NOMO-1 (cell line): ENCODE data around the gene SLC41A2.
"Not testable (repeated sequence)": the region's sequence is repeated elsewhere in the genome, so short reads cannot be mapped to it uniquely, and the experiment has no call there.

Experiments
- DNase-seq, 2 experiments: peaks; one replicate each; lab custom pipeline; 2025; ENCODE audit not compliant: unreplicated experiment in 2 of 2; lab: John Stamatoyannopoulos, UW

The SLC41A2 gene

DNA sequence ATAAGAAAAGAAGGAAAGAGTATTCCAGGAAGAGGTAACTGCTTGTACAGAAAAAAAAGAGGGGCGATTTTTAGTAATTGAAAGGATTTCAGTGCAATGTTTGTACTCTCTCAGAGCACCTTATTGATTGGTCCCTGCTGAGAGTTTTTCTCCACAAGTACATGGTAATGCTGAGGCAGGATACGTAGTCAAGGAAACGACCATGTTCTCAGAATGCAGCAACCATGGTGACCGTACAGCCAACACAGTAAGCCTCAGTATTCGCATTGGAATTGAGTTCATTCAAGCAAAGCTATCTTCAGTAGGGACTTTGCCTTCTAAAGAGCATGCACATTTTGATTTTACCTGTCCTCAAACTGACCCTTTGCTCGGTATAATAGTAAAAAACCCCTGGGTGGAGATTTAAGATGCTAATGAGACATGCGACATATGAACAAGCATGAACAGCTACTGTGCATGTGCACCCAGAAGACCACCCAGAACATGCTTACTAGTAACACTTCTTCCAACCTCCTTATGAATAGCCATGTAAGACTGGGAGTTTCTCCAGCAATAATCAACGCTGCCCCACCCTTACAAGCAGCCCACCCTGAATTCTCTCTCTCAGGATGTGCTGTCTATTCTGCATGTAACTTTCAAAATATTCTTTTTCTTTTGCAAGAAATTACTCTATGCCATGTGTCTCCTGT lies 6.2 kb upstream of the SLC41A2 start:
- DNase-seq, result no peak

DNA sequence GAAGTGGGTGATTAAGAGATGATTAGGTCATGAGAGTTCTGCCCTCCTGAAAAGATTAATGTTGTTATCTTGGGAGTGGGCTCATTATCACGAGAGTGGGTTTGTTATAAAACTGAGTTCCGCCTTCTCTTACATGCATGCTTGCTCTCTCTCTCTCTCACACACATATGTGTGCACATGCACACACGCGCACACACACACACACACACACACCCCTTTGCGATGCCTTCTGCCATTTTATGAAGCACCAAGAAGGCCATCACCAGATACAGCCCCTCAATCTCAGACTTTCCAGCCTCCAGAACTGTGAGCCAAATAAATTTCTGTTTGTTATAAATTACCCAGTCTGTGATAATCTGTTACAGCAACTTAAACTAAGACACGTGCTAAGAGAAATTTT lies 5.7 kb upstream of the SLC41A2 start:
- DNase-seq, result no peak

DNA sequence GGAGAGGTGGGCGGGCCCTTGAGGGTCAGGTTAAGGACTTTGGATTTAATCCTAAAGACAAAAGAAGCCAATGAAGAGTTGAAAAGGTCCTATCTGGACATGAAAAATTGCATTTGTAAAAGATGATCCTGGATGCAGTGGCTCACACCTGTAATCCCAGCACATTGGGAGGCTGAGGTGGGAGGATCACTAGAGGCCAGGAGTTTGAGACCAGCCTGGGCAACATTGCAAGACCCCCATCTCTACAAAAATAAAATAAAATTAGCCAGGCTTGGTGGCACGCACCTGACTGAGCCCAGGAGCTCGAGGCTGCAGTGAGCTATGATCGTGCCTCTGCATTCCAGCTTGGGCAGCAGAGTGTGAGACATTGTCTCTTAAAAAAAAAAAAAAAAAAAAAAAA lies 2.4 kb upstream of the SLC41A2 start:
- no peak for DNase-seq

DNA sequence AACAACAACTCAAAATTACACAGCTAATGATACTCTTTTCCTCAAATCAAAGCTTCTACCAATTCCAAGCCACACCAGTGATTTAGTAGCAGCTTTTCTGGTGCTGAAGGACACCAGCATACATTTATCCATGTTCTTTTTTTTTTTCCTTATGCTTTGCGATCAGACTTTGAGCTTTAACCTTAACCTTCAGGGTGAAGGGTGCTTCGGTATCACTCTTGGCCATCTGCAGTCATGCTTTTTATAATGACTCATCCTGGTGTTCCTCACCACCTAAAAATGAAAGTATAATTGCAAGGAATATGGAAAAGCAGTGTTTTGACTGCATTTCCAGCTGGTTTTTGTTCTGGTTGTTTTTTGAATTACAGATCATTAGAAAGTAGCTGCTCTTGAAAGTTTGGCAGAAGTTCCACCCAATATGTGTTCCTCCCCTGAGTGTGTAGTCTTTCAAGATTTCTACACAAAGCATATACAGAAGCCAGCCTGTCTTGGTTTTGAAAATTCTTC lies 1.3 kb upstream of the SLC41A2 start:
- no peak for DNase-seq

DNA sequence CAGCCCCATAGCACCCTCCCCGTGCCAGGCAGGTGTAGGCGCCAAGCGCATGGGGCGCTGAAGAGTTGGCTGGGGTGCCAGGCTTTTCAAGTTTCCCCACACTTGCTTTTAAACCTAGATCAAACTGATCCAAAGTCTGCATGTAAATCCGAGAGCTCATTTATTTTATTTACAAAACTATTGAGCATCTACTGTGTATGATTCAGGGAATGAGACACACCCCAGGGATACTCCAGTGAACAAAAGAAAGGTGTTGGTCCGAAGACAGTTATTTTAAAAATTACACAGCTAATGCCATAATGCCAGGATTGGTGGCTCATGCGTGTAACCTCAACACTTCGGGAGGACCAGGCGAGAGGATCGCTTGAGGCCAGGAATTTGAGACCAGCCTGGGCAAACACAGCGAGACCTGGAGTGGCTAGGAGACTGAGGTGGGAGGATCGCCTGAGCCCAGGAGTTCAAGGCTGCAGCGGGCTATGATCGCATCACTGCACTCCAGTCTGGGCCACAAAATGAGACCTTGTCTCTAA lies 780 bp upstream of the SLC41A2 start:
- DNase-seq, result no peak

DNA sequence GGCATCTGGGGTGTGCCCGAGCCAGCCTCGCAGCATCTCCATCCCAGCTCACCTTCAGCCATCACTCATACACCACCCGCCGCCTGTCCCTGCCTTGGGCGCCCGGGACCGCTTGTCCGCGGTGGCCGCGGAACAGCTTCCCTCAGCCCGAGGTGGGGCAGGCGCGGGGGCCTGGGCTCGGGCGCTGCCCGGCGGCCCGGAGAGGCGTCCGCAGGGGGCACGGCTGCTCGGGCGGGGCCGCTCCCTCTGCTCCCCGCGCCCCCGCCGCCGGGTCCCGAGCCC lies 430 bp downstream of the SLC41A2 start:
- DNase-seq, result no peak

DNA sequence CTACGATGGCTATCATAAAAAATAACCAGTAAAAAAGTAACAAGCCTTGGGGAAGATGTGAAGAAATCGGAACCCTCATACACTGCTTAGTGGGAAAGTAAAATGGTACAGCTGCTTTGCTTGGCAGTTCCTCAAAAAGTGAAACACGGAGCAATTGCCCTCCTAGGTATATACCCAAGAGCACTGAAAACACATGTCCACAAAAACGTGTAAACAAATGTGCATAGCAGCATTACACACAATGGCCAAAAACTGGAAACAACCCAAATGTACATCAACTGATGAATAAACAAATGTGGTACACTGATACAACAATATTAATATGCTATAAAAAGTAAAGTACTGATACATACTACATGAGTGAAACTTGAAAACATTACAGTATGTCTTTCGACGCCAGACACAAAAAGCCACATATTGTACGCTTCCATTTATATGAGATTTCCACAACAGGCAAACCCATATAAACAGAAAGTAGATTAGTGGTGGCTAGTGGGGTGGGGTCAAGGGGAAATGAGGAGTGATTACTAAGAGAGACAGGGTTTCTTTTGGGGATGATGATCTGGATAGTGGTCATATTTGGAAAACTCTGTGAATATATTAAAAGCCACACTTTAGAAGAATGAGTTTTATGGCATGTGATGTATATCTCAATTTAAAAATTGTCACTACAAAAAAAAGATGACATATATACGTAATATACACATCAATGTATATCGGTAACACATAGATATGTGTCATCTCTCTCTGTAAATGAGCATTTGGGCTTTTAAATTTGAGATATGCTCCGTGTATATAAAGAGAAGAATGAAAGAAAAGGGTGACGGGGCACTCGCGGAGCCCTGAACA lies 996 bp downstream of the SLC41A2 start:
- DNase-seq, result no peak

DNA sequence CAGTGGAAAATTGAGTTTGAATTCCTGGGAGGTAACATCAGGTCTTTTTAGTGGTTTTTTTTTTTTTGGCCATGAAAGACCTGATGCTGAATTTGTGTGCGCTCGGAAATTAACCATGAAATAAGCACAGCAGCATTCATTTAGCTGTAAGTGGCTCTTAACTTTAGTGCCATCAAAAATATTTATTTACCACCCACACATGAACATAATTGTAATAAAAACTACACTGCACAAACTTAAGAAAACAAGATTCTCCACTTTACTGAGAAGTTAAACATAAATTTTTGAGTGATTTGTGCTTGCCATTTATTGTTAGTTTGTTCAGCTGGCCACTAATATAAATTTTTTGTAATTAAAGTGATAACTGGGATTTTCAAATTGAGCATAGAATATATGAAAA lies 2.4 kb downstream of the SLC41A2 start:
- no peak for DNase-seq

DNA sequence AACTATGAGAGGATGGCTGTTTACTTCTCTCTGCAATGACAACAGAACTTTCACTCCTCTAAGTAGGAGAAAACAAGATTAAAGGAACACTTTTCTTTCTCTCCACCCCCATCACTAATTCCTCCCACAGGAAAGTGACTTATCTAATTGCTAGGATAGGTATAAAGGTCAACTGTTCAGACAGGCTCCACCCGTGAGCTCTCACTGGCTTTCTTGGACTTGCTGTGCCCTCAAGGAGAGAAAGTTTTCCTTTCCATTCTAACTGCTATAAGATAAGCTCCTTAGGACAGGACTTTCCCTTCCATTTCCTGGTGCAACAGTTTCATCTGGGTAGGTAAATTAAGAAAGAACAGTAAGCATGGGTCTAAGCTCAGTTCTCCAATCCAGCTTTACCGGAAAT lies 4.8 kb downstream of the SLC41A2 start:
- no peak for DNase-seq

DNA sequence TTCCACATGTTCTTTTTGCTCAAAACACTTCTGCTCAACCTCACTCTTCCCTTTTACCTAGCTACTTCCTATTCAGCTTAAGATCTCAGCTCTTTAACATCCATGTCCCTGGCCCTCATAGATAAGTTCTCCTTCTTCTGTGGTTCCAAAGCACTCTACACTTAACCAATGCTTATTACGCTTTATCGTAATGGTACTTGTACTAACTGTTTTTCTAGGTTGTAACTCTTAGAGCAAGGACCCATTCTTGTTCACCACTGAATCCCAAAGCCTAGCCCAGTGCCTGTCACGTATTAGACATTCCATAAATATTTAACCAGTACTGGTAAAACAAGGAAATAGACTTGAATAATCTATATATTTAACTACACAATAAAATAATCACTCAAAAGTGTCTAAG lies 5.3 kb downstream of the SLC41A2 start:
- no peak for DNase-seq

DNA sequence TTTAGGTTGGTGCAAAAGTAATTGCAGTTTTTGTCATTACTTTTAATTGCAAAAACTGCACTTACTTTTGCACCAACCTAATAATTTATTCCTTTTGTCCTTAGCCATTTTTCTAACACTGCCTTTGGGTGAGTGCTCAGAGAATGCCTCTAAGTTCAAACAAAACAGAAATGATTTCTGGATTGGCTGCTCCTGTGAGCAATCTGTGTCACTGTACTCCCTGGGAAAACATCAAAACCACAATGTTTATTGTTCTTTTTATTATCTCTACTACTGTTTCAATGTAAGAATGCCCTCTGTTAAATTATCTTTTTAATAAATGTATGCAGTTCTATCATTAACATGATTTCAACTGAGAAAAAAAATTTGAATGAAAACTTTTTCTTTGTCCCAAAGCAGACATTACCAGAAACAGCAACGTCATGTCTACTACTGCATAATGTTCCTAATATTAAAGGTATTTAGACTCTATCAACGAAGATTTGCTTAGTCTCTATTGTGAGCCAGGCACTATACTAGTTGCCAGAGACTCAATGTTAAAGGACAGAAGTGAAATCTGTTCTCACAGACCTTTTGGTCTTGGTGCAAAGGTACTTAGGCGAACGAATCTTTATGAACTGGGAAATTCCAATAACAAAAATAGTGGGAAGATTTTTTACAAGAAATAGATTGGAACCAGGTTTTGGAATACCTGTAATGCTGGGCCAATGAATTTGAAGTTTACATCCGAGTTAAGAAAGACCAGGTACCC lies 6.2 kb downstream of the SLC41A2 start:
- no peak for DNase-seq

DNA sequence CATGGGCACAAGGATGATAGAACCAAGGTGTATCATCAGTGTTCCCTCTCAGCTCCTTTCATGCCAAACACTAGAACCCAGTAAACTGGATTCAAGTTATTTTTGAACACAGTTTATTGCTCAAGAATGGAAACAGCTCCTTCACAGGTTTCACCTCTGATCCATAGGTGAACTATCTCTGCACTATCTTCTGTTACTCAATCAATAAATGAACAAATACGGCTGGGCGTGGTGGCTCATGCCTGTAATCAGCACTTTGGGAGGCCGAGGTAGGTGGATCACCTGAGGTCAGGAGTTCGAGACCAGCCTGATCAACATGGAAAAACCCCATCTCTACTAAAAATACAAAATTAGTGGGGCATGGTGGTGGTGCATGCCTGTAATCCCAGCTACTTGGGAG lies 9.4 kb downstream of the SLC41A2 start:
- not testable (repeated sequence) for DNase-seq

DNA sequence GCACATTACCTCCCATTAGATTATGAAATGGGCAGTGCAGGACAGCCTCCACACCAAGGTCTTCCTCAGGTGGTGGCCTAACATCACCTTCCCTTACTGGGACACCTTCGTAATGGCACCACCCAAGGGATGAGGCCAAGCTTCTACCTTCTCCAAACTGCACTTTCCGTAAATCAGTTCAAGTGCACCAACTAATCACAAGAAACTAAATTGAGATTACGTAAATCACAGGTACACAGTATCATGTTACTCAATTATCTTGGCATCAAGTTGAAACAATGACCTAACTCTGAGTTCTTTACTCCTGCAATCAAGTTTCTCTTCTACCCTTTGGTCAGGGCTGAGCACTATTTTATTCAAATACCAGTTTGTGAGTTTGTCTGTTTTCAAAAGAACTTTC lies 13.8 kb downstream of the SLC41A2 start:
- DNase-seq, result no peak

DNA sequence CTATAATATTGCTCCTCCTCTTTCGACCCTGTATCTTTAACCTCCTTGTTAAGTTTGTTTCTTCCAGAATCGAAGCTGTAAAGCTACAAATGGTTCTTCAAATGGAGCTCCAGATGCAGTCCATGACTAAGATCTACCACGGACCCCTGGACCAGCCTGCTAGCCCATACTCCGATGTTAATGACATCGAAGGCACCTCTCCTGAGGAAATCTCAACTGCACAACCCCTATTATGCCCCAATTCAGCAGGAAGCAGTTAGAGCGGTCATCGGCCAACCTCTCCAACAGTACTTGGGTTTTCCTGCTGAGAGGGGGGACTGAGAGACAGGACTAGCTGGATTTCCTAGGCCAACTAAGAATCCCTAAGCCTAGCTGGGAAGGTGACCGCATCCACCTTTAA lies 14.7 kb downstream of the SLC41A2 start:
- DNase-seq, result not testable (repeated sequence)

DNA sequence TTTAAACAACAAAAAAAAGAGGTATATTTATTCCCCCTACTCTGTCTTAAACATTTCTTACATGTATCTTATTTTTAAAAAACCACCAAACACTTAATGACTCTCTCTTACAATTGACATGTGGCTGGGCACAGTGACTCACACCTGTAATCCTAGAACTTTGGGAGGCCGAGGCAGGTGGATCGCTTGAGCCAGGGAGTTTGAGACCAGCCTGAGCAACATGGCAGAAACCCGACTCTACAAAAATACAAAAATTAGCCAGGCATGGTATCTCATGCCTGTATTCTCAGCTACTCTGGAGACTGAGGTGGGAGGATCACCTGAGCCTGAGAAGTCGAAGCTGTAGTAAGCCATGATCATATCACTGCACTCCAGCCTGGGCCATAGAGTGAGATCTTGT lies 16.0 kb downstream of the SLC41A2 start:
- DNase-seq, result no peak

DNA sequence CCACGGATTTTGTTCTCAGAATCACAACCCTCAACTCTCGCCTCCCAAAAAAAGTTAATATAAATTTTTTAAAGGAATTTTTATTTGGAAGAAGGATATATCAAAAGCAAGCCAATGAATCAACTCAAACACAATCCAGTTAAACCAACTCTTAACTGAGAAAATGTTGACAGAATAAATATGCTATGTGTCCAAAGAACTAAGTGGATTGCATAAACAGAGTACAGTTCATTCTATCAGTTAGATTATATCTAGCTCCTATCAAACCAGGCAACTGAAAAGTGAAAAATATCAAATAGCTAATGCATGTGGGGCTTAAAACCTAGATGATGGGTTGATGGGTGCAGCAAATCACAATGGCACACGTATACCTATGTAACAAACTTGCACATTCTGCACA lies 16.6 kb downstream of the SLC41A2 start:
- no peak for DNase-seq

DNA sequence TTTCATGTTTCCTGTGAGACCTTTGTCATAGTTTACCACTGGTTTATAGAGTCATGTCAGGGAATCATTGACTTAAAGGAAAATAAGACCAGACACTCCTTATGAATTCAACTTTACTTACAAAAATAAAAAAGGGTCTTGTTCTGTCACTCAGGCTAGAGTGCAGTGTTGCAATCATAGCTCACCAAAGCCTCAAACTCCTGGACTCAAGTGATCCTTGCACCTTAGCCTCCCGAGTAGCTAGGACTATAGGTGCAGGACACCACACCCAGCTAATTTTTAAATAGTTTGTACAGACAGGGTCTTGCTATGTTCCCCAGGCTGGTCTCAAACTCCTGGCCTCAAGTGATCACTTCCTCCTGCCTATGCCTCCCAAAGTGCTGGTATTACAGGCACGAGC lies 19.0 kb downstream of the SLC41A2 start:
- DNase-seq, result no peak

DNA sequence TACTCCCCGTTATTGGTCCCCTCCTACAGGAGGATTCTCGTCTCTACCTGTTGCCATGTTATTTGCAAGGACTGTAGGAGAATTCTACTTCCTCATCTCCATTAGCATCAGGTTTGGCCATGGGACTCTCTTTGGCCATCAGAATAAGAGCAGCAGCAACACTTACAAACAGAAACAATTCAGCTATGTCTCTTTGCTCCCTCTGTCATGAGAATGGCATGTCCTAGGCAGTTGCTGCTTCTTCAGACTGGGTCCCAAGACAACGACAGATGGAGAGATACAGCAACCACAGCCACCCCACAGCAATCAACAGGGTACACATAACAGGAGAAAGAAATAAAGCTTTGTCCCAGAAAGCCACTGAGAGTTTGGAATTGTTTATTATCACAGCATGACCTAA lies 19.7 kb downstream of the SLC41A2 start:
- DNase-seq, result no peak

DNA sequence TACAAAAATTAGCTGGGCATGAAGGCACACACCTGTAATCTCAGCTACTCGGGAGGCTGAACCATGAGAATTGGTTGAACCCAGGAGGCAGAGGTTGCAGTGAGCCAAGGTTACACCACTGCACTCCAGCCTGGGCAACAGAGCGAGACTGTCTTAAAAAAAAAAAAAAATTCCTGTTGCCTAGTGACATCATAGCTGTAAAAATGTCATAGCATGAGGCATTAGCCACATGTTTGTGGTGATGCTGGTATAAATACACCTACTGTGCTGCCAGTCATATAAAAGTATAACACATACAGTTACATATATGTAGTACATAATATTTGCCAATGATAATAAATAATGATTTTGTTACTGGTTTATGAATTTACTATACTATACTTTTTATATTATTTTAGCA lies 22.2 kb downstream of the SLC41A2 start:
- no peak for DNase-seq

DNA sequence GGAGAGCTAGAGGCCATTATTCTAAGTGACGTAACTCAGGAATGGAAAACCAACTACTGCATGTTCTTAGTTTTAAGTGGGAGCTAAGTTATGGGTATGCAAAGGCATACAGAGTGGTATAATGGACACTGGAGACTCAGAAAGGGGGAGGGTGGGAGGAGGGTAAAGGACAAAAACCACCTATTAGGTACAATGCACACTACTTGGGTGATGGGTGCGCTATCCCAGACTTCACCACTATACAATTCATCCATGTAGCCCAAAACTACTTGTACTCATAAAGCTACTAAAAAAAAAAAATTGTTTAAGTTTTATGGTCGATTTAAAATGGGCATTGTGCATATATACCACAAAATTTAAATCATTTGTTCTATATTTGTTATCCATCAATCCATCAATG lies 24.3 kb downstream of the SLC41A2 start:
- DNase-seq, result no peak

DNA sequence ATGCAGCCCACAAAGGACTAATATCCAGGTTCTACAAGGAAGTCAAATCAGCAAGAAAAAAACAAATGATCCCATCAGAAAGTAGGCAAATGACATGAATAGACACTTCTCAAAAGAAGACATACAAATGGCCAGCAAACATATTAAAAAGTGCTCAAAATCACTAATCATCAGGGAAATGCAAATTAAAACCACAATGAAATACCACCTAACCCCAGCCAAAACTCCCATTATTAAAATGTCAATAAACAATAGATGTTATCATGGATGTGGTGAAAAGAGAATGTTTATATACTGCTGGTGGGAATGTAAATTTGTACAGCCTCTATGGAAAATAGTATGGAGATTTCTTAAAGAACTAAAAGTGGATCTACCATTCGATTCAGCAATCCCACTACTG lies 25.0 kb downstream of the SLC41A2 start:
- no peak for DNase-seq
